ENCODE data around the gene MAGEF1.

The MAGEF1 gene, protein sequence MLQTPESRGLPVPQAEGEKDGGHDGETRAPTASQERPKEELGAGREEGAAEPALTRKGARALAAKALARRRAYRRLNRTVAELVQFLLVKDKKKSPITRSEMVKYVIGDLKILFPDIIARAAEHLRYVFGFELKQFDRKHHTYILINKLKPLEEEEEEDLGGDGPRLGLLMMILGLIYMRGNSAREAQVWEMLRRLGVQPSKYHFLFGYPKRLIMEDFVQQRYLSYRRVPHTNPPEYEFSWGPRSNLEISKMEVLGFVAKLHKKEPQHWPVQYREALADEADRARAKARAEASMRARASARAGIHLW

DNA sequence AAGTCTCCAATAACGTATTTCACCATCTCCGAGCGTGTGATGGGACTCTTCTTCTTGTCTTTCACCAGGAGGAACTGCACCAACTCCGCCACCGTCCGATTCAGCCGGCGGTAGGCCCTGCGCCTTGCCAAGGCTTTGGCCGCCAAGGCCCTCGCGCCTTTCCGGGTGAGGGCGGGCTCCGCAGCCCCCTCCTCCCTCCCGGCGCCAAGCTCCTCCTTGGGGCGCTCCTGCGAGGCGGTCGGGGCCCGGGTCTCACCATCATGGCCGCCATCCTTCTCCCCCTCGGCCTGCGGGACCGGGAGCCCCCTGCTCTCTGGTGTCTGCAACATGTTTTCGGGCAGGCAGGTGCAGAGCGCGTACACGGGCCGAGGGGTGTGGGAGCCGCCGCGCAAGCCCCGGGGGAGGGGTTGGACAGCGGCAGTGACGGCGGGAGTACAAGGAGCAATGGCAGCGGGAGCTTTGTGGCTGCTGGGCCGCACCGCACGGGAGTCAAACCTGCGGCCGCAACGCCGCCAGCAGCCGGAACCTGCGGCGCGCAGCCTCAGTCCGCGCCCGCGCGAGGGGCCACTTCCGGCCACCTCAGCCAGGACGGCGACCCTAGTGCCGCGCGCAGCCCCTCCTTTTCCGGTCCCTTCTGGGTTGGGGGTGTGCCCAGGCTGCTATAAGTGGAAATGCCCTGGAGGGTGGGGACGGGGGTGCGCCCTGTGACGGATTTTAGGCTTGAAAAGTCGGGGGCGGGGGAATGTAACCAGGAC is at the start of gene MAGEF1:
Gene MAGEF1, minus strand, starts transcription at position 572 of the 755 bp plus-strand sequence. Its CDS starts 243 bp downstream, at position 329.
- peak in 53 of 56 donors; percentile 26 to 86 (median 68) for DNase-seq

DNA sequence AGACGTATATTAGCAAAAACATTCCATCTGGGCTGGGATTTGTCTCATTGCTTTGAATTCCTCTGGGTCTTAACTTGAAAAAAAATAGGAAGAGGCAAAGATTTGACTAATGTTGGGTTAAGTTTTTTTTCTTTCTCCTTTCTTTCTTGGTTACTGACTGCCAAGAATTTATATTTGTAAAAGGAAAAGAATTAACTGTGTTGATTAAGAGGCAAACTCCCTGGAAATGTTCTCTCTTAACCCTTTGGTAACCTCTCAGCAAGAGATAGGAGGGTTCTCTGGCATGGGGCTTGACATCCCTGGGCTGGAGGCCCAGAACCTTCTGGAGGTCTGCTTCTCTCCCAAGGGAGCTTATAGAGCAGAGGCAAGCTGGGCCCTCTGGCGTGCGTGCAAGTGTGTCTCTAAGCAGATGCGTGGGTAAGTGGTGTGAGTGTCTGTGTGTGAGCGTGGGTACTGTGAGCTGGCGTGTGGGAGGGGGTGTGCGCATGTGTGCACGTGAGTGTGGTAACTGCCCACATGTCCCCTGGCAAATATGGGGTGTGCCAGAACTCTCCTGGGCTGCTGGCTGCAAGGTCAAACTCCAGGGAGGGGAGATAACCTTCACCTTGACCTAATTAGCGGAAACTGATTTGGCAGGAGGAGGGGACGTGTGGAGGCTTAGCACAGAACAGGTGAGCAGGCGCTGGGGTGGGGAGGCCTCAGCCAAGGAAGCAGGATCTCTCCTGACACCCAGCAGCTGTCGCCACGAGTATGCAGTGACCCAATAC is 49.4 kb upstream of the MAGEF1 start:
- peak in 6 of 56 donors; percentile 9 to 33 (median 16) for DNase-seq

DNA sequence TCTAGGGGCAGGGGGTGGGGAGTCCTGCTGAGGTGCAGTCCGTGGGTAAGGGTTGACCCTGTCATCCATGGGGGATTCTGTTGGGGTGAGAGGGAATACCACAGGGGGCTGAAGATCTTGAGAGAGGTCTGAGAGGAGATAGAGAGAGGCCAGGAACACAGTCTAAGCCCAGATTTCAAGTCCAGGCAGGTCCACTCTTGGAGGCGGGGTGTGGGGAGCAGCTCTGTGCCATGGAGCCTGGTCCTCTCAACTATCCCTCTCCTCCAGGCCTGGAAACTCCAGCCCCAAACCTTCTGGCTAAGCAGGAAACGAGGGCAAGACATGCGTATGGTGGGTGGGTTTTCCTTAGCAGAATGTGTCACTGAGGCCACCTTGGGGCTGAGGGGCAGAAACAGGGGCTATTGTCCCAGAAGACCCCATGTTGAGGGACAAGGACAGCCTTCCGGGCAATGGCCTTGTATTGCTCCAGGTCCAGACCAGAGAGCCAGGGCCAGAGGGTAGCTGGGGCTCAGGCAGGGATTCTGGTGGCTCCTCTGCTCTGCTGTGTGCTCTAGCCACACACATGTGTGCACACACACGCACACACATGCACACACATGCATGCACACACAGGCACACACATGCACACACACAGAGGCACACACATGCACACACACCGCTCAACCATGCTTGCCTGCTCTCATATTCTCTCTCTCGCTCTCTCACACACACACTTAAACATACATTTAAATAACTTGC is 48.6 kb upstream of the MAGEF1 start:
- DNase-seq, result no peak

DNA sequence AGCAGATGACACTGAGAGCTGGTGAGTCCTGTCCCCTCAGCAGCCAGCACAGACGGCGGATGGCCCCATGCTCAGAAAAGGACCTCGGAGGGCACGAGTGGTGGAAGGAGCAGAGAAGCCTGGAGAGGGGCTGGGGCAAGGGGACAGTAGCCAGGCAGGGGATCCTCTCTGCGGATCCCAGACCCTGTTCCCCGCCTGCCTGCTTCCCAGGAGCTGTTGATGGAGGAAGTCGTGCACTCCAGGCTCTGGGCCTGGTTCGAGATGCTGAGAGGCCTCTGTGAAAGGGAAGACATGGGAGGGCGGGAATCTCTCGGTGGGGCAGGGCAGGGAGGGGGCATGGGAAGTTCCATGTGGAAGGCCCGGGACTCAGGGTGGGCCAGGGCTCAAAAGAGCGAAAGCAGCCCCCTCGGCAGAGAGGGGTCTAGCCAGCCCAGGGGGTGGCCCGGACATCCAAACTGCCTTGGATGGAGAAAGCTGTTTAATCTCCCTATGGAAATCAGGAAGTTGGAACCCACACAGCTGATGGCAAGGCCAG is 47.9 kb upstream of the MAGEF1 start:
- no peak for DNase-seq

DNA sequence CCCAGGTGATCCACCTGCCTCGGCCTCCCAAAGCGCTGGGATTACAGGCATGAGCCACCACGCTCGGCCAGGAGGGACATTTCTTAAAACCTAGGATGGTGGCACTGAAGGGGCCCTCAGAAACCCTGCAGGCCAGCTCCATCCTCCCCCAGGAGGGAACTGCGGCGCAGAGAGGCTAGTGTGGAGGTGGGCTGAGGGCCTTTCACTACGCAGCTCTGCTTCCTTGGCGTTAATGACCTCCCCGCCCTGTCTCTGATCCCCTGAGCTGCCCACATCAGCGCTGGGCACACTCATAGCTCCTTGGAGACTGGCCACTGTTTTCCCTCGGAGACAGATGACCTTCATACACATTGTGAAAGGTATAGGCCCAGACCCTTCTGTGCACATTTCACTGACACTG is 46.2 kb upstream of the MAGEF1 start:
- no peak for DNase-seq

DNA sequence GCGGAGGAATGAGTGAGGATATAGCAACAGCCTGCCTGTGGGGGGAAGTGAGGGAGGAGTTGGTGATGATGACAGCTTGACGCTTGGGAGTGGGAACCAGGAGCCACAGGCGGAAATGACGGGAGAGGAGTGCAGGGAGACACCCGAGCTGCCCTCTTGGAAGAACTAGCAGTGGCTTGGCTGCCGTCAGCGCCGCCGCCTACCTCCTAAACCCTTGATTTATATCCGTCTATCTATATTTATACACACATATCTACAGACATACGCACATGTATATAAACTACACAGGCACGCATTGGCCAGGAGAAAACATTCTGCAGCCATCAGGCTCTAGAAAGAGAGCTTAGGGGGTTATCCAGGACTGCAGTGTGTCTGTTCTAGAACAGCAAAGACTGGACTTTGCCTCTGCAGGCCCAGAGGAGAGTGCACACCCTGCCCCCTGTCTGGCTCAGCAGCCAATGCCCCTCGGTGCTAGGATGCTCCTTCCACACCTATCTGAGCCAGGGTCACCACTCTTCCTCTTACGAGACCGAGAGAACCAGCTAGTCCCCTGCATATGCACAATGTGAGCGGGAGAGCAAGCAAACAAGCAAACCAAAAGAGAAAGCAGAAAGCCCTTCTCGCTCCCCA is 45.3 kb upstream of the MAGEF1 start:
- peak in 33 of 56 donors; percentile 12 to 78 (median 44) for DNase-seq

DNA sequence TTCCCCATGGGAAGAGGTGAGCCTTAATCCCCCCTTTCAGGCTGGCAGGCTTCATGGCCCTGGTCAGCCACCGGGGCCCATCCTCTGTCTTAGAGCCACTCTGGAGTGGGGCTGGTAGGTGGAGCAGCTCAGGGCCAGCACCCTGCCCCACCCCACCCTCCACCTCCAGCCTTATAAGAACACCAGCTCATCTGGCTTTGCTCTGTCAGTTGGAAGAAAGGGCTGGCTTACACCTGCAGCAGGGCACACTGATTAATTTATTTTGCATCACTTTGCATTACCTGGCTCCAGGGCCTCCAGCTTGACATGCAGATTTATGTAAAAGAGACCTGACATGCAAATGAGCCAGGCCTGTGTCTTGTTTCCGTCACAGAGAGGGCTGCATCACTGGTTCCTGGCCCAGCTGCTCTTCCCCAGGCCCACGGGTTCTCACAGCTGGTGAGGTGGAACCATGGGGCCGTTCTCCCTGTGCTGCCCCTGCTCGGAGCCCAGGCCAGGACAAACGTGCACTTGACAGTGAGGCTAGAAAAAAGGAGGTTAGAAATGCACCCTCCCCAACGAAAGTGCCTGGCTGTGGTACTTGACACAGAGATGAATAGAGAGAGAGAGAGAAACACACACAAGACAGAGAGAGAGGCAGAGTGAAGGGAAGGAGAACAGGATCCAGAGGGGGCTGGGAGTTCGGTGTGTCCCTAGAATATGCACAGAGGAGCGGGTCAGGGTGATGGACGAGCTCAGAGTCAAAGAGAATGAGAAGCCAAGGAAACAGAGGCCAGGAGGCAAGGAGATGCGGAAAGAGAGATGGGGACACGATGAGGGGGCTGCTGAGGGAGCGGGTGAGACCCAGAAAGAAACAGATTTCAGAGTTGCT is 44.5 kb upstream of the MAGEF1 start:
- DNase-seq, result peak in 2 of 56 donors; percentile 35 to 50

DNA sequence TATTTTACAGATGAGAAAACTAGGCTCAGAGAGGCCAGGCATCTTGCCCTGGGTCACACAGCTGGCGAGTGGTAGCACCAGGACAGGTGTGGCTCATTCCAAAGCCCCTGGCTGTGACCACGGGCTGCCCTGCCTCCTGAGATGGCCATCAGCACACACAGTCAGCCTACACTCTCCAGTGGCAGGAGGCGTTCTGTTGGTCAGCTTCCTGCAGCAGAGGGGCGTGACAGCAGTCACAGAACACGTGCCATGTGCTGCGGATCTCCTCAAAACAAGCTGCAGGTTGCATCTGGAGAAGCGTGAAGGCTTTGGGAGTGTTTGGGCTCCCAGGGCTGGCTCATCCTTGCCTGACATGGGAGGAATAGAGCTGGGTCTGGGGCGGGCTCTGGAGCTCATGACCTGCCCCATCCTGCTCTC is 43.5 kb upstream of the MAGEF1 start:
- no peak for DNase-seq

DNA sequence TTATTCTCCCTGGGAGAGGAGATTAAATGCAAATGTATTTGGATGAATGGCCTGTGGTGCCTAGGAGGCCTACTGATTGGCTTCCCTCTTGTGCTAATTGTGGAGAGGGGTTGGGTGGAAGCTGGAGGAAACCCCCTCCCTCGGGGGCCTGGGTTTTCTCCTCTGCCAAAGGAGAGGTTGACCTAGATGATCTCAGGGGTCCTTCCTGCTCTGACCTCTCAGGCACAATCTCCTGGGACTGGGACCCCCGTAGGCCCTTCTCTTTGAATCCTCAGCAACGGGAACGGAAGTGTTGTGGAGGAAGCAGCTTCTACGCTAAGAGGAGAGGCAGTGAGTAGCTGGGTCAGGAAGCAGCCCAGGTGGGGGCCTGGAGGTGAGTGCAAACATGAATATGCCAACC is 40.5 kb upstream of the MAGEF1 start:
- DNase-seq, result no peak

DNA sequence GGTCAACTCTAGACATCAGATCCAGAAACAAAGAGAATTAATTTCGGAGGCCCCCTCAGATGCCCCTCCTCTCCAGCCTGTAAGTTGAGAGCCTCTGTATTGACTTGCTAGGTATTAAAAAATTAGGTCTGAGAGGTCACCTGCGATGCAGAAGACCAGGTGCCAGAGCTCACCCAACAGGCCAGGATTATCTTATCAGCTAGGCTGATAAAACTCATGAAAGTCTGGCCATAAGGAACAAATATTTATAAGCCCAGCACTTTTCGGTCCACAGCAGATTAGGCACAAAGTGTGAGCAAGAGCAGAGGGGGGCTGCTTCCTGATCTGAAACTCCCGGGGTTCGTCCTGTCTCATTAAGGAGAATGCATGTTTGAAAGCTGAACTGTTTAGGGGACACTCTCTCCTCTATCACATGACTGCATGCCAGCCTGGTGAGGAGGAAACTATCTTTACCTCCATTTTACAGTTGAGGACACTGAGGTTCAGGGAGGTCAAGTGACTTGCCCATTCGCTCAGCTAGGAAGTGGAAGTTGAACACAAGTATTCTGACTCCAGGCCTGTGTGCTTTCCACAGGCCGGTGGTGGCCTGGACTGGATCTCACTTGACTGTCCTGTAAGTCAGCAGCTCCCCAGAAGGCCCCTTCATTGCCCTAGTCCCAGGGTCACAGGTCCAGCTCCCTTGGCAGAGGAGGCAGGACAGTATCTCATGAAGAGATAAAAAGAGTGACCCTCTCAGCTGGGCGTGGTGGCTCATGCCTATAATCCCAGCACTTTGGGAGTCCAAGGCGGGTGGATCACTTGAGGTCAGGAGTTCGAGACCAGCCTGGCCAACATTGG is 39.6 kb upstream of the MAGEF1 start:
- no peak for DNase-seq

DNA sequence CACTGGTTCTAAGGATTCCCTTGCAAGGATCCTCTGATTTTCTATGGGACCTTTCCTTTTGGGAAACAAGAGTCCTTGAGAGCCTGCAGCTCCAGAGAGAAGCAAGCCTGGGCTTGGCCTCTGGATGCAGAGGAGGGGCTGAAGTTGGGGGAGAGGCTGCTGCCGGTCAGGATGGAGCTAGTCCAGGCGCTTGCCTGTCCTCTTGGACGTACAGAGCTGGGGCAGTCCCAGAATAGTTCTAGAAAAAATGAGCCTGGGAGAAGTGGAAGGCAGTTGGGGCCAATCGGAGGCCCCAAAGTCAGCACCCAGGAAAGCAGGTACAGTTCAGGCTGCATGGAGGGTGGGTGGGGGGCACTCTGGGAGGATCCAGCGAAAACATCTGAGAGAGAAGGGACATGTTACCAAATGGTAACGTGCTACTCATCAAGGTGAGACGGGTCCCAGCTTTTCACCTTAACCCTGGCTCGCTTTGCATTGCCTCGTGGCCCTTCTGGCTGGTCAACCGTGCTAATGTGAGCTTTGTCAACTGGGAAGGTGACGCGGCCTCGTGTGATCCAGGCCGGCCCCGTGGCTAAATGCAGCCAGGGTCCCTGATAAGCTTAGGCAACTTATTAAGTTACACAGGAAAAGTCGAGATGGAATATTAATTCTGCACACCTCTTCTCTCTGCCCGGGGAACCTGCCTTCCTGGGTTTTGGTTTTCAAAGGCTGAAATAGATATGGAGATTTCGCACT is 38.7 kb upstream of the MAGEF1 start:
- no peak for DNase-seq

DNA sequence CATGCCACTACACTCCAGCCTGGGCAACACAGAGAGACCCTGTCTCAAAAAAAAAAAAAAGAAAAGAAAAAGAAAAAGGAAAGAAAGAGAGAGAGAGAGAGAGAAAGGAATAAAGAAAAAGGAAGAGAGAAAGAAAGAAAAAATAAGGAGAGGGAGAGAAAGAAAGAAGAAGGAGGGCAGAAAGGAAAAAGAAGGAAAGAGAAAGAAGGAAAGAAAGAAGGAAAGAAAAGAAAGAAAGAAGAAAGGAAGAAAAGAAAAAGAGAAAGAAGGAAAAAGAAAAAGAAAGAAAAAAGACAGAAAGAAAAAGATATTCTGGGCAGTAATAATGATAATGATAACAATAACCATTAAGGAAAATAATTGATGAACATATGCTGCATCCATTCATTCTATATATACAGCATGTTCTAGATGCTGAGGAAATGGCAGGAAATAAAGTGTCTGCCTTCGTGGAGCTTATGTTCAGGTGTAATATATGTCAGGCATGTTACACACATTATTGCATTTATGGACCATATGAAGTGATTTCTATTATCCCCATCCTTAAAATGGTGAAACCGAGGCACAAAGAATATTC is 37.4 kb upstream of the MAGEF1 start:
- DNase-seq, result no peak

DNA sequence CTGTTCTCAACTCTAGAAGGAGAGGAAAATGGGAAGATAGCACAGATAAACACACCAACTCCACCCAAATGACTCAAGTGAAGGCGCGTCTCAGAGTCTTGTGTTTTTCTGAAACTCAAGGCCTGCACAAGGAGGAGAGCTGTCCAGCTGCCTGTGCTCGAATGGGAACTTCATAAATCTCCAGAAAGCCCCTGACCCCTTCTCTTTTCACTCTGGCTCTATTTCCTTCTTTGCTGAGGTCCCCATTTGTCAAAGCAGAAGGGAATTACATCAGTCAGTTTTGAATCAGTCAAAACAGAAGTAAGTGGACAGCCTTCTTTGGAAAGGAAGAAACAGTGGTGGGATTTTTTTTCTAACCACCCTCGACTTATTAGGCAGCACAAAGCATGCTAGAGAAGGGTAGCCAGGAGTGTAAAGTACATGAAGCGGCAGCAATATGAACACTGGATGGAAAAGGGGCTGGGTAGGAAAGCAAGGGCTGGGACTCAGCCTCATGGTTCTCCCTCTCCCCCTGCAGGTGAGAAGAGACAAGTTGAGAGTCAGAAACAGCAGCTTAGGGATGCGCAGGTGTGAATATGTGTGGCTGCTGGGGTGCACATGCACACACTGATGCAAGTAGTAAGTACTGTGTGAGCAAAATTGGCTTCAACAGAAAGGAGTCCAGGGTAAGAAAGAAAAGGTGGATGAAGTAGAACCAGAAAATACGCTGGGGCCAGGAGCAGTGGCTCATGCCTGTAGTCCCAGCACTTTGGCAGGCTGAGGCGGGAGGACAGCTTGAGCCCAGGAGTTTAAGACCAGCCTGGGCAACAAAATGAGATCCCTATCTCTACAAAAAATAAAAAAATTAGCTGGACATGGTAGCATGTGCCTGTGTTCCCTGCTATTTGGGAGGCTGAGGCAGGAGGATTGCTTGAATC is 36.6 kb upstream of the MAGEF1 start:
- DNase-seq, result no peak

DNA sequence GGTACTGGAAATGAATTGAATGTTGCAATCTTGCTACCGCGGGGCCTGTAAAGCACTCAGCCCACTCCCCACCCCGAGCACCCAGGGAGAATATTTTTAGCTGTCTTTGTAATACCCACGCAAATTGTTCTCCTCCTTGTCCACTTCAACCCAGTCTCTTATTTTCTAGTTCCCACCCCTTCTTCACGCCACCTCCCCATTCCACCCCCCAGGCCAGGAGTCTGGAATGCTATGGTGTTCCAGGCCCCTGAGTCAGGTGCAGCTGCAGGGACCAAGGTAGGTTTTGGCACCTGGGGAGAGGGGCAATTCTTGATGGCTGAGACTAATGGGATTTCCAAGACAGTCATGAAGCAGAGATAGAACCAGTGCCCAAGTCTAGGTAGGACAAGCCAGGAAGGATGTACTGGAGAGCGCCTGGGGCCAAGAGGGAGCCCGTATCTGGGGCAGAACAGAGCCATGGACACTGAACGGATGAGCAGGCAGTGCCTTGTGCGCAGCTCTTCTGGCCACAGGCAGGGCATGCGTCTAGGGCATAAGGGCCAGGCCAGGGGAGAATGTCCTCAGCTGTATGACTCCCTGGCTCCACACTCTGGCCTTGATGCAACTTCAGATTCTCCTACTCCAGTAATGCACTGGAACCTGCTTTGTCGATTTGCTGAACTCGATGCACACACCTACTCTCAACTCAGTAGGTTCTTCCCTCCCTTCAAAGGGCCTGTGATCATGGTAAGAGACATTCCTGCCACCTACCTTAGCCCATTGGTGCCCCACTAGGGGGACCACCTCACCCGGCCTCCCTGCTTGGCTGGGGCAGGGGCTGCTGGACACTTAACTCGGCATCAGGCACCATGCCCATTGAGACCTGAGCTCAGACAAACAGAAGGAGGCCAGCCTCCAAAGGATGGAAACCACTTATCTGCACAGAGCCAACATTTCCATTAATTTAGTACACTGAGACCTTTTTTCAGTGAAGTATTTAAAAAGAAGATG is 34.6 kb upstream of the MAGEF1 start:
- DNase-seq, result no peak

DNA sequence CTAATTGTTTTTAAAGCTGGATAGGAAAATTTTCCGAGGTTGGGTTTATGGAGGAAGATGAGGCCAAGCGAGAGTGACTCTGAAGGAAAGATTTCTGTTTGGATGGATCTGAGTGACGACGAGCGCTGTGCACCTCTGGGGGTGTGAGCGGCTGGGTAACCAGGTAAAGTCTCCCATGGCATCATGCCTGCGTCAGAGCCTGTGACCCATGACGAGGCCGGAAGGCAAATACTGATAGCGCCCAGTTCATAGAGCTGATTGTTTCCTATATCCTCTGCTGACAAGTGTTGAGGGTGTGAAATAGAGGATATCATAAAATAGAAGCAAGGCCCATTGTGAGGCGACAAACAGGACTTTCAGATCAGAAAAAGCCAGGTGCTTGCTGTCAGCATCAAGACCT is 33.7 kb upstream of the MAGEF1 start:
- no peak for DNase-seq
